Endothelial cell of umbilical vein (primary cell): ENCODE measurements around the gene GSKIP. TPM values are rescaled to one million over a fixed set of nuclear protein-coding genes. Genes with fewer than 3 reads are reported as not detected.

ENCODE experiments used
- BruUV-seq: library from RNA; stranded (reverse); fragments of 400-500 nt; replicated peaks from 2 replicates; lab custom pipeline; 2021; lab: Mats Ljungman, UMichigan
- CTCF ChIA-PET: fragments of 300-600, 350-600 bp; sonication (Branson Sonifier 250); formaldehyde crosslinking; loops from one replicate; lab custom pipeline; 2021; ENCODE audit warnings: antibody characterized with exemption, inconsistent platforms; lab: Charles Lee
- POLR2A ChIA-PET: fragments of 300-600, 350-600 bp; sonication (Branson Sonifier 250); formaldehyde crosslinking; loops from one replicate; lab custom pipeline; 2021; ENCODE audit warnings: antibody characterized with exemption, inconsistent platforms; lab: Charles Lee
- DNase-seq: peaks from one replicate; pipeline ENCODE4 v3.0.0-alpha.2; 2011; ENCODE audit warnings: low read depth, low spot score
- FAIRE-seq: peaks from 2 replicates; lab custom pipeline; 2011; peaks lifted over from hg19 to GRCh38; lab: Jason Lieb, UNC
- H2AFZ ChIP-seq: 2 replicates; pipeline ENCODE4 v1.6.0; 2012; ENCODE audit warnings: low read depth, low read length, control low read depth, inconsistent platforms
- H3K27ac ChIP-seq: 2 replicates; pipeline ENCODE4 v1.5.1; 2011; ENCODE audit warnings: low read depth, mild to moderate bottlenecking, control low read depth, low read length, moderate library complexity; ENCODE audit not compliant: insufficient read depth
- H3K27me3 ChIP-seq, 2 experiments: 2 replicates each; pipeline versions ENCODE4 v1.6.0 to v1.6.1; 2011; ENCODE audit warnings: low read length in 2 of 2, mixed read lengths in 1 of 2; ENCODE audit not compliant: control insufficient read depth in 2 of 2, insufficient read depth in 2 of 2
- H3K36me3 ChIP-seq, 2 experiments: 2 replicates in 1 of 2; 3 replicates in 1 of 2; pipeline ENCODE4 v1.5.1; 2011; ENCODE audit warnings: low read length in 2 of 2, mild to moderate bottlenecking in 1 of 2, moderate library complexity in 1 of 2; ENCODE audit not compliant: control insufficient read depth in 2 of 2, insufficient read depth in 2 of 2; ENCODE audit errors: extremely low read depth in 1 of 2
- H3K4me1 ChIP-seq: 3 replicates; pipeline ENCODE4 v1.5.1; 2011; ENCODE audit warnings: mild to moderate bottlenecking, low read length; ENCODE audit not compliant: control insufficient read depth, insufficient read depth; ENCODE audit errors: extremely low read depth
- H3K4me2 ChIP-seq: 2 replicates; pipeline ENCODE4 v1.6.1; 2011; ENCODE audit warnings: low read length, control low read depth, mixed read lengths; ENCODE audit not compliant: insufficient read depth
- H3K4me3 ChIP-seq, 3 experiments: fragments of 200-600 bp in 1 of 3; sonication (generic), shearing (Covaris generic) in 1 of 3; replicated peaks in 1 of 3; 2 replicates each; pipeline ENCODE4 v1.5.1; 2011 to 2016; ENCODE audit warnings: control low read depth in 3 of 3, low read length in 3 of 3, mild to moderate bottlenecking in 2 of 3, inconsistent platforms in 1 of 3, low read depth in 1 of 3, moderate library complexity in 1 of 3; ENCODE audit not compliant: insufficient read depth in 1 of 3
- H3K79me2 ChIP-seq: 2 replicates; pipeline ENCODE4 v1.6.0; 2012; ENCODE audit warnings: low read length, inconsistent platforms; ENCODE audit not compliant: control insufficient read depth, insufficient read depth
- H3K9ac ChIP-seq: replicated peaks from 2 replicates; pipeline ENCODE3; 2011; ENCODE audit warnings: low read length, control low read depth; ENCODE audit not compliant: insufficient read depth; ENCODE audit errors: extremely low read depth
- H3K9me1 ChIP-seq: replicated peaks from 3 replicates; pipeline ENCODE4 v1.6.0; 2011; ENCODE audit warnings: mild to moderate bottlenecking, low read length; ENCODE audit not compliant: control insufficient read depth, insufficient read depth; ENCODE audit errors: extremely low read depth
- H3K9me3 ChIP-seq: replicated peaks from 2 replicates; pipeline ENCODE4 v1.5.1; 2012; ENCODE audit warnings: low read length, inconsistent platforms; ENCODE audit not compliant: control insufficient read depth, insufficient read depth
- H4K20me1 ChIP-seq: replicated peaks from 2 replicates; pipeline ENCODE3; 2011; ENCODE audit warnings: mild to moderate bottlenecking, low read length; ENCODE audit not compliant: control insufficient read depth, insufficient read depth; ENCODE audit errors: extremely low read depth
- EZH2 ChIP-seq: IDR thresholded peaks from 2 replicates; pipeline ENCODE4 v1.6.1; 2012; ENCODE audit warnings: borderline replicate concordance, low read depth, mild to moderate bottlenecking, moderate library complexity, low read length, inconsistent platforms; ENCODE audit not compliant: severe bottlenecking
- FOS ChIP-seq: IDR thresholded peaks from 2 replicates; pipeline ENCODE4 v1.6.1; 2011; ENCODE audit warnings: mild to moderate bottlenecking, low read length, moderate library complexity, borderline replicate concordance; ENCODE audit not compliant: insufficient read depth
- GATA2 ChIP-seq: IDR thresholded peaks from 2 replicates; pipeline ENCODE4 v1.7.0; 2011; ENCODE audit warnings: low read depth, mild to moderate bottlenecking, moderate library complexity, mixed read lengths, low read length; ENCODE audit not compliant: insufficient read length, insufficient read depth
- JUN ChIP-seq: IDR thresholded peaks from 2 replicates; pipeline ENCODE4 v1.6.1; 2011; ENCODE audit warnings: borderline replicate concordance, low read depth; ENCODE audit not compliant: insufficient read length, insufficient read depth
- MYC ChIP-seq: IDR thresholded peaks from one replicate; pipeline ENCODE4 v1.6.1; 2011; ENCODE audit warnings: mild to moderate bottlenecking, low read depth, low read length
- POLR2A ChIP-seq: IDR thresholded peaks from 2 replicates; pipeline ENCODE4 v1.6.1; 2012; ENCODE audit warnings: low read depth, mild to moderate bottlenecking, control low read depth, low read length
- POLR2AphosphoS5 ChIP-seq: IDR thresholded peaks from 2 replicates; pipeline ENCODE4 v1.6.1; 2012; ENCODE audit warnings: low read depth, mild to moderate bottlenecking, control low read depth, low read length, moderate library complexity; ENCODE audit not compliant: insufficient read depth
- dilution Hi-C: fragments of 300-500 bp; cut with MboI; formaldehyde crosslinking; loops from one replicate; pipeline ENCODE4 v1.15.0; 2019; ENCODE audit warnings: low sequenced_read_pairs; ENCODE audit not compliant: extremely low pct_ligation_motif_present
- intact Hi-C: fragments of 100-400 bp; cut with micrococcal nuclease; formaldehyde crosslinking; loops from one replicate; pipeline ENCODE4 v1.10.0; 2022
- polyA plus RNA-seq, 4 experiments: library from polyadenylated mRNA; depleted of rRNA in 3 of 4; stranded (reverse) in 3 of 4; unstranded in 1 of 4; fragments of >200 nt; gene quantifications; 2 replicates each; pipeline versions ENCODE4 v1.2.1 to v1.2.3, GENCODE V29; 2011 to 2012; ENCODE audit warnings: missing spikeins in 1 of 4
- total RNA-seq: library from RNA; stranded (reverse); gene quantifications from 2 replicates; pipeline ENCODE4 v1.2.3, GENCODE V29; 2021
- TF ChIP-seq, protein P1 (sequence below), 2 donors: IDR thresholded peaks; 1 replicate in 1 of 2; 2 replicates in 1 of 2; pipeline ENCODE4 v1.5.1; 2011; ENCODE audit warnings: low read length in 2 of 2, mild to moderate bottlenecking in 2 of 2, moderate library complexity in 2 of 2, control low read depth in 1 of 2, inconsistent platforms in 1 of 2, low read depth in 1 of 2; ENCODE audit not compliant: insufficient read depth in 1 of 2; ENCODE audit errors: extremely low read depth in 1 of 2
- TF ChIP-seq, protein P2 (sequence below): IDR thresholded peaks from 2 replicates; pipeline ENCODE4 v1.6.1; 2011; ENCODE audit not compliant: insufficient read depth, insufficient read length

GSKIP gene
- total and polyA plus RNA-seq, 2 donors (not counting 3 experiments of a cell fraction or from before 2014, with no cell fraction given) = 9.2 to 15.9 TPM

DNA sequence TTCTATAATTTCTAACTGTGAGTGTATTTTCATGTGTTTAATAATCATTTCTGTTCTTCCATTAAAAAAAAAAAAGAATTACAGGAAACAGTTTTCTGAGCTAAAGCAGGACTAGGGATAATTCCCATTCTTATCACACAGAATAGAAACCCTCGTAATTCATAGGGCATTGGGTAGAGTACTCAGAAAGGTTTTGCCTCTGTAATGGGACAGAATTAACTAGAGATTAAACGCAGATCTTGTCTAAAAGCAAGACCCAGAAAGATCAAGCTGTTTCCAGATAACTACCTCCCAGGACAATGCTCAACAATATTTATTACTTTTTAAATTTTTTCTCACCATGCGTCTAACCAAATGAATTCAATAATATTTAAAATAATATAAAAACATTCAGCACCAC lies 10.2 kb downstream of the GSKIP start:
- Histone ChIP-seq H3K4me3 (no peak overlapping the region), H3K9me1 (no peaks in the 10 kb centered on the region), H3K4me2 (no peak overlapping the region), H3K27me3 (no peaks in the 10 kb centered on the region), H3K36me3 (no peaks in the 10 kb centered on the region), H3K9me3 (no peaks in the 10 kb centered on the region), H3K79me2 (peaks cover 14% of the 10 kb centered on the region), H3K27ac (no peak overlapping the region), H2AFZ (no peak overlapping the region), H3K4me1 (no peaks in the 10 kb centered on the region), H3K9ac (no peak overlapping the region), H4K20me1 (no peaks in the 10 kb centered on the region)
- CTCF ChIA-PET = interaction anchor here (0.6 to 1.6 kb wide), 2 partner anchors 46 to 50 kb away, joined by 3 read pairs; no protein-coding TSS in a partner anchor
- POLR2A ChIA-PET = no interaction called here
- FAIRE-seq (no peak), DNase-seq (no peak)
- dilution Hi-C loops (no loop called here), intact Hi-C loops (no loop called here)
- TF ChIP-seq POLR2AphosphoS5 (no peak), EZH2 (no peak), MYC (no peak), GATA2 (no peak), POLR2A (no peak), FOS (no peak), JUN (no peak)
- TF ChIP-seq, protein P1, sequence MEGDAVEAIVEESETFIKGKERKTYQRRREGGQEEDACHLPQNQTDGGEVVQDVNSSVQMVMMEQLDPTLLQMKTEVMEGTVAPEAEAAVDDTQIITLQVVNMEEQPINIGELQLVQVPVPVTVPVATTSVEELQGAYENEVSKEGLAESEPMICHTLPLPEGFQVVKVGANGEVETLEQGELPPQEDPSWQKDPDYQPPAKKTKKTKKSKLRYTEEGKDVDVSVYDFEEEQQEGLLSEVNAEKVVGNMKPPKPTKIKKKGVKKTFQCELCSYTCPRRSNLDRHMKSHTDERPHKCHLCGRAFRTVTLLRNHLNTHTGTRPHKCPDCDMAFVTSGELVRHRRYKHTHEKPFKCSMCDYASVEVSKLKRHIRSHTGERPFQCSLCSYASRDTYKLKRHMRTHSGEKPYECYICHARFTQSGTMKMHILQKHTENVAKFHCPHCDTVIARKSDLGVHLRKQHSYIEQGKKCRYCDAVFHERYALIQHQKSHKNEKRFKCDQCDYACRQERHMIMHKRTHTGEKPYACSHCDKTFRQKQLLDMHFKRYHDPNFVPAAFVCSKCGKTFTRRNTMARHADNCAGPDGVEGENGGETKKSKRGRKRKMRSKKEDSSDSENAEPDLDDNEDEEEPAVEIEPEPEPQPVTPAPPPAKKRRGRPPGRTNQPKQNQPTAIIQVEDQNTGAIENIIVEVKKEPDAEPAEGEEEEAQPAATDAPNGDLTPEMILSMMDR (IDR thresholded peaks at IDR 0.05; ENCODE audit: extremely low read depth in 1 of 2, insufficient read depth in 1 of 2, low read depth in 1 of 2, low read length in 2 of 2) = no peak
- TF ChIP-seq, protein P2, sequence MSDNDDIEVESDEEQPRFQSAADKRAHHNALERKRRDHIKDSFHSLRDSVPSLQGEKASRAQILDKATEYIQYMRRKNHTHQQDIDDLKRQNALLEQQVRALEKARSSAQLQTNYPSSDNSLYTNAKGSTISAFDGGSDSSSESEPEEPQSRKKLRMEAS = no peak
- BruUV-seq = no TSS peak
